HG02840 (cell line): ENCODE measurements around the gene GASK1A.

Experiments
- ATAC-seq: cut with Tn5 transposase; IDR thresholded peaks from one replicate; pipeline ENCODE4 v1.9.1; 2021; ENCODE audit warnings: mild to moderate bottlenecking, moderate library complexity, moderate number of reproducible peaks; ENCODE audit not compliant: unreplicated experiment, low FRiP score

The GASK1A gene

GRCh38 chr3:43105596-43106292, 126.6 kb downstream of the GASK1A start, which contains the start of gene POMGNT2:
Gene POMGNT2, minus strand, starts transcription at chr3:43106079. Its CDS starts 24,648 bp downstream, at chr3:43081431.
- ATAC-seq = peak; percentile 66

DNA sequence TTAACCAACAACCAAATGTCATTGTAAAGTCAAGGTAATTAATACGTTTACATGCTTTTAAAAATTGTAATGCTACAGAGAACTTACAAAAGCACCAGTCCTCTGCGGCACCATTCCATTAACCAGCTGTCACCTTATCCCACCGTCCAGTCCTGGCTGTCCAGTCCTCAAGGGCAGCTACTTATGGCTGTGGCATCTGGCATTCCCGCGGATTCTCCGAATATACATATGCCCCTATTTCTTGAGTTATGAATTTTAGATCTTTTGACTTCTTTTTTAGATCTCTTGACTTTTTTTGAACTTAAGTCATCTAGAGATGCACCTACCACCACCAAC, 127.2 kb downstream of the GASK1A start:
- no peak for ATAC-seq
